Measurements from ENCODE around the gene ATP6V1C2. TPM values are rescaled to one million over a fixed set of nuclear protein-coding genes. Genes with fewer than 3 reads are reported as not detected.

ATP6V1C2 gene
- total RNA-seq, 5 donors from 2014 or later (not counting 1 experiment from before 2014, with no cell fraction given): 0.36 TPM; not detected in 4

DNA sequence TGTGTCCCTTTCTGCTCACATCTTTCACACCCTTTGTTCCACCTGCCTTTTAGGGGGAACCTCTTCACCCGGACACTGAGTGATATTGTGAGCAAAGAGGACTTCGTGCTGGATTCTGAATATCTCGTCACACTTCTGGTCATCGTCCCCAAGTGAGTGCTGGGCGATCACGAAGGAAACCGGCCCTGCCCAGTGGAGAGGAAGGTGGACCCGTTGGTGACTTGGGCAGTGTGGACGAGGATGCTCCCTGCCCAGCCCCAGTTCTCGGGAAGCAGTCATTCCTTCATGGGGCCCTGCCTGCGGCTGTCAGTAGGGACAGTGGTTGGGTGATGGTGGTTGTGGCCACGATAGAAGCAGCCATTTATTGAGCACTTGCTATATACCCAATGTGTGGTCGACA, 50.4 kb downstream of the ATP6V1C2 start:
- Mint-ChIP-seq H3K4me1 (no peaks in the 10 kb centered on the region), H3K27me3 (no peaks in the 10 kb centered on the region), H3K27ac (no peak overlapping the region), H3K9me3 (no peaks in the 10 kb centered on the region), H3K4me3 (no peak overlapping the region), H3K36me3 (no peaks in the 10 kb centered on the region)
- H3K4me1 ChIP-seq (ENCODE audit: control insufficient read depth in 1 of 2, extremely low read depth in 1 of 2, insufficient read depth in 2 of 2, low read length in 2 of 2): no peaks in the 10 kb centered on the region
- ChIA-PET CTCF (no interaction called here), POLR2A (no interaction called here)
- WGBS (ENCODE audit: insufficient coverage): 66% methylated on average over 6 of the region's 13 CpGs
- no peak overlapping the region for H3K4me3 ChIP-seq (ENCODE audit: control insufficient read depth in 1 of 2, extremely low read depth in 1 of 2, low read length in 1 of 2)
- no peak overlapping the region for H3K27ac ChIP-seq (ENCODE audit: low read length)
- ATAC-seq (replicated peaks in 1 of 4) (no peak), DNase-seq (no peak)
- H3K27me3 ChIP-seq (replicated peaks in 1 of 2; ENCODE audit: control insufficient read depth in 2 of 2, extremely low read depth in 1 of 2, insufficient read depth in 2 of 2, low read length in 1 of 2): no peaks in the 10 kb centered on the region
- no peaks in the 10 kb centered on the region for H3K36me3 ChIP-seq (ENCODE audit: control insufficient read depth in 2 of 2, extremely low read depth in 1 of 2, insufficient read depth in 1 of 2, low read length in 1 of 2)
- H3K9me3 ChIP-seq: no peaks in the 10 kb centered on the region

DNA sequence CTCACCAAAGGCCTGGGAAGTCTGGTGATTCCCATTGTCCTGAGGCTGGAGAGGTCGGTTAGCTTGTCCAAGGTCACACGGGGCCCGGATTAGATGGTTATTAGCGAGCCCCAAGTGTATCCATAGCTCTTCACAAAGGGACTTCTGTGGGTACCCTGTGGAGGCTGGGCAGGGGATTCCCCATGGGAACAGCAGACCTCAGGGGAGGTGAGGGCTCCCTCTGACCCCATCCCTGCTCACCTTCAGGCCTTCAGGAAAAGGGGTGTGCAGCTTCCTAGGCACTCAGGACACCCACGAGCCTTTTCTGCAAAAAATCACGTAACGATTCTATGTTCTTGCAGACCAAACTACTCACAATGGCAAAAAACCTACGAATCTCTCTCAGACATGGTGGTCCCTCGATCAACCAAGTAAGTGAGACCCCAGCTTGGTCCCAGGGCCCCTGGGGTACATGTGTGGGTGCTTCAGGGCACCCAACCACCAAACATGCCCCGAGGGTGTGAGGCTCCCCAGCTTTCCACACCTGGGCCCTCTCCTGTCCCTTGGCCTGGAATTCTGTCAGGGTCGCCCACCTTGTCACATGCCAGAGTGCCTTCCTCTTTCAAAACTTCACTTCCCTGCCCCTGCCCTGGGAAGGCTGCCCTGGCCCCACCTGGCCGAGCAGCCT, 50.9 kb downstream of the ATP6V1C2 start:
- Histone ChIP-seq H3K36me3 (ENCODE audit: control insufficient read depth in 2 of 2, extremely low read depth in 1 of 2, insufficient read depth in 1 of 2, low read length in 1 of 2) (peaks cover 0 to under 1% of the 10 kb centered on the region in 2 donors), H3K27ac (ENCODE audit: low read length) (no peak overlapping the region), H3K9me3 (no peaks in the 10 kb centered on the region), H3K4me3 (ENCODE audit: control insufficient read depth in 1 of 2, extremely low read depth in 1 of 2, low read length in 1 of 2) (no peak overlapping the region), H3K4me1 (ENCODE audit: control insufficient read depth in 1 of 2, extremely low read depth in 1 of 2, insufficient read depth in 2 of 2, low read length in 2 of 2) (no peaks in the 10 kb centered on the region), H3K27me3 (replicated peaks in 1 of 2; ENCODE audit: control insufficient read depth in 2 of 2, extremely low read depth in 1 of 2, insufficient read depth in 2 of 2, low read length in 1 of 2) (no peaks in the 10 kb centered on the region)
- no peaks in the 10 kb centered on the region for H3K27me3 Mint-ChIP-seq
- DNase-seq: no peak
- ATAC-seq (replicated peaks in 1 of 4): no peak
- ChIA-PET CTCF (no interaction called here), POLR2A (no interaction called here)
- no peaks in the 10 kb centered on the region for H3K36me3 Mint-ChIP-seq
- H3K27ac Mint-ChIP-seq: no peak overlapping the region
- no peaks in the 10 kb centered on the region for H3K9me3 Mint-ChIP-seq
- H3K4me3 Mint-ChIP-seq: no peak overlapping the region
- WGBS (ENCODE audit: insufficient coverage): 90% methylated on average over 9 of the region's 12 CpGs
- H3K4me1 Mint-ChIP-seq: no peaks in the 10 kb centered on the region

DNA sequence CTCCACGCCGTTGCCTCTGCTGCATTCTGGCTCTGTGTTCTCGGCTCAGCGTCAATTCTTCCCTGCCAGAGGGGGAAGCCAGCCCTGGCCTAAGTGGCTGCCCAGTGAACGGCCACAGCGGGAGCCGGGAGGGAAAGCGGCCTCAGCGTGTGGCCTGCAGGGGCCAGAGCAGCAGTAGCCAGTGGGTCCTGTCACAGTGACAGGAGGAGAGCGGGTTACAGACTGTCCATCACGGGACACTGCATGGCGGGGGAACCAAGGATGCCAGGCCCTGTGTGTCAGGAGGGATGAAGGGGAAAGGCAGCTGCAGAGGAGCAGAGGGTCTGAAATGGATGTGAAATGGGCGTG, 51.4 kb downstream of the ATP6V1C2 start:
- ChIA-PET CTCF (no interaction called here), POLR2A (no interaction called here)
- H3K4me1 Mint-ChIP-seq: no peaks in the 10 kb centered on the region
- no peaks in the 10 kb centered on the region for H3K9me3 ChIP-seq
- no peaks in the 10 kb centered on the region for H3K4me1 ChIP-seq (ENCODE audit: control insufficient read depth in 1 of 2, extremely low read depth in 1 of 2, insufficient read depth in 2 of 2, low read length in 2 of 2)
- WGBS (ENCODE audit: insufficient coverage): 90% methylated on average over 12 of the region's 13 CpGs
- ATAC-seq (replicated peaks in 1 of 4) (no peak), DNase-seq (no peak)
- H3K36me3 ChIP-seq (ENCODE audit: control insufficient read depth in 2 of 2, extremely low read depth in 1 of 2, insufficient read depth in 1 of 2, low read length in 1 of 2): peaks cover 0 to 3% of the 10 kb centered on the region in 2 donors
- H3K27me3 Mint-ChIP-seq: no peaks in the 10 kb centered on the region
- H3K27ac ChIP-seq (ENCODE audit: low read length): no peak overlapping the region
- H3K4me3 ChIP-seq (ENCODE audit: control insufficient read depth in 1 of 2, extremely low read depth in 1 of 2, low read length in 1 of 2): no peak overlapping the region
- no peaks in the 10 kb centered on the region for H3K36me3 Mint-ChIP-seq
- no peaks in the 10 kb centered on the region for H3K9me3 Mint-ChIP-seq
- no peaks in the 10 kb centered on the region for H3K27me3 ChIP-seq (replicated peaks in 1 of 2; ENCODE audit: control insufficient read depth in 2 of 2, extremely low read depth in 1 of 2, insufficient read depth in 2 of 2, low read length in 1 of 2)
- H3K27ac Mint-ChIP-seq: no peak overlapping the region
- H3K4me3 Mint-ChIP-seq: no peak overlapping the region

GRCh38 chr2:10773821-10774341, 52.5 kb downstream of the ATP6V1C2 start:
- POLR2A ChIA-PET: no interaction called here
- no peak for DNase-seq
- no peaks in the 10 kb centered on the region for H3K27me3 Mint-ChIP-seq
- Histone ChIP-seq H3K4me1 (ENCODE audit: control insufficient read depth in 1 of 2, extremely low read depth in 1 of 2, insufficient read depth in 2 of 2, low read length in 2 of 2) (no peaks in the 10 kb centered on the region), H3K27ac (ENCODE audit: low read length) (no peak overlapping the region), H3K4me3 (ENCODE audit: control insufficient read depth in 1 of 2, extremely low read depth in 1 of 2, low read length in 1 of 2) (no peak overlapping the region), H3K9me3 (no peaks in the 10 kb centered on the region), H3K27me3 (replicated peaks in 1 of 2; ENCODE audit: control insufficient read depth in 2 of 2, extremely low read depth in 1 of 2, insufficient read depth in 2 of 2, low read length in 1 of 2) (no peaks in the 10 kb centered on the region), H3K36me3 (ENCODE audit: control insufficient read depth in 2 of 2, extremely low read depth in 1 of 2, insufficient read depth in 1 of 2, low read length in 1 of 2) (peaks cover 3 to 4% of the 10 kb centered on the region in 2 donors)
- no peaks in the 10 kb centered on the region for H3K9me3 Mint-ChIP-seq
- H3K4me3 Mint-ChIP-seq: no peak overlapping the region
- H3K36me3 Mint-ChIP-seq: peaks cover 2% of the 10 kb centered on the region
- no peak for ATAC-seq (replicated peaks in 1 of 4)
- no peak overlapping the region for H3K27ac Mint-ChIP-seq
- CTCF ChIA-PET: no interaction called here
- 93% methylated on average over 7 of the region's 8 CpGs for WGBS (ENCODE audit: insufficient coverage)
- no peaks in the 10 kb centered on the region for H3K4me1 Mint-ChIP-seq

GRCh38 chr2:10774394-10774793, 53.0 kb downstream of the ATP6V1C2 start:
- H3K9me3 ChIP-seq: no peaks in the 10 kb centered on the region
- H3K4me3 ChIP-seq (ENCODE audit: control insufficient read depth in 1 of 2, extremely low read depth in 1 of 2, low read length in 1 of 2): no peak overlapping the region
- ChIA-PET POLR2A (no interaction called here), CTCF (no interaction called here)
- Mint-ChIP-seq H3K27ac (no peak overlapping the region), H3K9me3 (no peaks in the 10 kb centered on the region), H3K36me3 (peaks cover 2% of the 10 kb centered on the region), H3K4me1 (no peaks in the 10 kb centered on the region), H3K27me3 (no peaks in the 10 kb centered on the region), H3K4me3 (no peak overlapping the region)
- H3K27ac ChIP-seq (ENCODE audit: low read length): no peak overlapping the region
- 90% methylated on average over 1 of the region's 6 CpGs for WGBS (ENCODE audit: insufficient coverage)
- ATAC-seq (replicated peaks in 1 of 4): no peak
- no peak for DNase-seq
- peaks cover 3 to 4% of the 10 kb centered on the region in 2 donors for H3K36me3 ChIP-seq (ENCODE audit: control insufficient read depth in 2 of 2, extremely low read depth in 1 of 2, insufficient read depth in 1 of 2, low read length in 1 of 2)
- no peaks in the 10 kb centered on the region for H3K27me3 ChIP-seq (replicated peaks in 1 of 2; ENCODE audit: control insufficient read depth in 2 of 2, extremely low read depth in 1 of 2, insufficient read depth in 2 of 2, low read length in 1 of 2)
- H3K4me1 ChIP-seq (ENCODE audit: control insufficient read depth in 1 of 2, extremely low read depth in 1 of 2, insufficient read depth in 2 of 2, low read length in 2 of 2): no peaks in the 10 kb centered on the region

- ATAC-seq (replicated peaks in 1 of 4): no peak
- 79% methylated on average over 18 of the region's 23 CpGs for WGBS (ENCODE audit: insufficient coverage)
These were observed 53.8 kb downstream of the ATP6V1C2 start for GRCh38 chr2:10775021-10775780.

More at GRCh38 chr2:10775021-10775780, 53.8 kb downstream of the ATP6V1C2 start:
- Mint-ChIP-seq H3K27me3 (no peaks in the 10 kb centered on the region), H3K36me3 (peaks cover 7% of the 10 kb centered on the region), H3K27ac (no peak overlapping the region), H3K4me3 (no peak overlapping the region), H3K9me3 (no peaks in the 10 kb centered on the region), H3K4me1 (no peaks in the 10 kb centered on the region)
- Histone ChIP-seq H3K27ac (ENCODE audit: low read length) (no peak overlapping the region), H3K27me3 (replicated peaks in 1 of 2; ENCODE audit: control insufficient read depth in 2 of 2, extremely low read depth in 1 of 2, insufficient read depth in 2 of 2, low read length in 1 of 2) (no peaks in the 10 kb centered on the region), H3K4me3 (ENCODE audit: control insufficient read depth in 1 of 2, extremely low read depth in 1 of 2, low read length in 1 of 2) (no peak overlapping the region), H3K9me3 (no peaks in the 10 kb centered on the region), H3K4me1 (ENCODE audit: control insufficient read depth in 1 of 2, extremely low read depth in 1 of 2, insufficient read depth in 2 of 2, low read length in 2 of 2) (no peaks in the 10 kb centered on the region), H3K36me3 (ENCODE audit: control insufficient read depth in 2 of 2, extremely low read depth in 1 of 2, insufficient read depth in 1 of 2, low read length in 1 of 2) (peaks cover 3 to 9% of the 10 kb centered on the region in 2 donors)
- CTCF ChIA-PET: no interaction called here
- POLR2A ChIA-PET: no interaction called here
- no peak for DNase-seq

All from T-cell (primary cell).